CD4-positive, alpha-beta T cell treated with Interleukin-10 for 1 hour (primary cell): ENCODE results near the gene CD2BP2.

Source experiments
- DNase-seq: peaks from one replicate; pipeline ENCODE4 v3.0.0-alpha.2; 2020

Gene CD2BP2

DNA sequence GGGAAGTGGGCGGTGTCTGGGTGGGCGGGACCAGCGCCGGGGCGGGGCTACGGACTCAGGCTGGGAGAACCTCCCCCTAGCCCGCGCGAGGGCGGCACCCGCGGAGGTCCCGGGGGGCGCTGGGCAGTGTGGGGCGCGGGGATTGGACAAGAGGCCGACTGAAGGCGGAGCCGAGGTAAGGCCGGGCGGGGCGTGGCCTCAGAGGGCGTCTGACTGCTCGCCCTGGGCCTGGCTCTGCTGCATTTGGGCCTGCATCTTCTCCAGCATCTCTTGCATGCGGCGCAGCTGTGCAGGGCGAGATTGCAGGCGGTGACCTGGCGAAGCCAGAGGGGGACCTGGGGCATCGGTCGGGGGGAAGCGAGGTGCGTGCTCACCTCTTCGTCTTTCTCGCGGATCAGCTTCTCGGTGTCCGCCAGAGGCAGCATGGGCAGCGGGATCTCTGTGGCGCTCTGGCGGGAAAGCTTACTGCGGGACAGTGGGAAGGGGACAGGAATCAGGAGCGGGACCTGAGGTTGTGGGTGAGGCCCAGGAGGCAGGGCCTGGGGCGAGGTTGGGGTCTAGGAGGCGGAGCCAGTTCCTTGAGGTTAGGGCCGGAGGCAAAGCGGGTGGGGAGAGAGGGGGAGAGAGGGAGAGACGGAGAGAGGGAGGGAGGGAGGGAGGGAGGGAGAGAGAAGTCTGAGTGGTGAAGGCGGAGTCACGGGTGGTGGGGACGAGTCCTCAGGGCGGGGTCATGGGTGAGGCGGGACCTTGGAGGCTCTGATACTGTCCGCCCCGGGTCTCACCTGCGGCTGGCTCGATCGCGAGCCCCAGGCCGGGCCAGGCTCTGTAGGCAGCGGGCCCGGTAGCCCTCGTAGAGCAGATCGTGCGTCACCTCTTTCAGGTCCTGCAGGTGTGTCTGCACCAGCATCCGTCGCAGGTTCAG lies 23.4 kb upstream of the CD2BP2 start:
- DNase-seq: peak; percentile 99

DNA sequence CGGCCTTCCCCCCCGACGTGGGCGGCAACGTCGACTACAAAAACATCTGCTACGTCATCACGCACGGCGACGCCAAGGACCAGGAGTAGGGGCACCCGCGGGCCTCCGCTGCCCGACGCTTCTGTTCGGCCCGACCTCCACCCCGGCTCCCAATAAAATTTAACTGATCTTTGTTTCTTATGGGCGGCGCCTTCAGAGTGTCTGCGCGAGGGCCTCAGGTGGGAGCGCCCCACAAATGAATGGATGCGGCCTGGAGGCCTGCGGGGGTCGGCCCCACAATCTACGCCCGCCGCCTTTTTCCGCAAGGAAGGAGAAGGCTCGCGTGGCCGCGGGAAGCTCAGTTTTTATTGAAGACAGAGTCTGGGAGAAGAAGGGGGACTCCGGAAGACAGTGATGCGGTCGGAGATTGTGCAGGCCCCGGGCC lies 22.7 kb upstream of the CD2BP2 start:
- peak; percentile 91 for DNase-seq

DNA sequence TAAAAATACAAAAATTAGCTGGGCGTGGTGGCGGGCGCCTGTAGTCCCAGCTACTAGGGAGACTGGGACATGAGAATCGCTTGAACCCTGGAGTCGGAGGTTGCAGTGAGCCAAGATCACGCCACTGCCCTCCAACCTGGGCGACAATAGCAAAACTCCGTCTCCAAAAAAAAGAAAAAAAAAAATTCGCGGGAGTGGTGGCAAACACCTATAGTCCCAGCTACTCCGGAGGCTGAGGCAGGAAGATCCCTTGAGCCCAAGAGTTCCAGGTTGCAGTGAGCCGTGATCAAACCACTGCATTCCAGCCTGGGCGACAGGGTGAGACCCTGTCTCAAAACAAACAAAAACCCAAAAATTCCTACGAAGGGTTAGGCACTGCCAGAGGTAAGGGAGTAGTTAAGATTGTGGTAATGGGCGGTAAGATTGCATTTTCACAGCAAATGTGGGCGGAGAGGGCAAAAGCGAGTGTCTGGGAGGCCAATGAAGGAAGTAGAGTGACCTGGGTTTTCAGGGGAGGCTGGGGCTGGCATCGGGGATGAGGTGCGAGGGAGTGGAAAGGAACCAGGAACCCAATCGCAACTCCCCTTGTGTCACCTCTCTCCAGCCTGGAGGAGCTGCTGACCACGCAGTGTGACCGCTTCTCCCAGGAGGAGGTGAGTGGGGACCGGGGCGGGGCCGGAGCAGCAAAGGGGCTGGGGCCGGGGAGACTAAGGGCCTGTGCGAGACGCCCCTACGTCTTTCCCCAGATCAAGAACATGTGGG lies 22.1 kb upstream of the CD2BP2 start:
- no peak for DNase-seq

DNA sequence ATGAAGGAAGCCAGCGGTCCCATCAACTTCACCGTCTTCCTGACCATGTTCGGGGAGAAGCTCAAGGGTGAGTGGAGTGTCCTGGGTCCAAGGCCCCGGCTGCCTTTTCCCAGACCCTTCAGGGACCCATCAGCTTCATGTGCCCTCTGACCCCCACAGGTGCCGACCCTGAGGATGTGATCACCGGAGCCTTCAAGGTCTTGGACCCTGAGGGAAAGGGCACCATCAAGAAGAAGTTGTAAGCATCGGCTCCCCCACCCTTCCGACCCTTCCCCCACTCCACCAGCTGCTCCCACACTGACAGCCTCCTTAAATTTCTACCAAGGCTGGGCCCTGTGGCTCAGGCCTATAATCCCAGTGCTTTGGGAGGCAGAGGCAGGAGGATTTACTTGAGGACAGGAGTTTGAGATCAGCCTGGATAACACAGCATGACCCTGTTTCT lies 21.4 kb upstream of the CD2BP2 start:
- DNase-seq: no peak

DNA sequence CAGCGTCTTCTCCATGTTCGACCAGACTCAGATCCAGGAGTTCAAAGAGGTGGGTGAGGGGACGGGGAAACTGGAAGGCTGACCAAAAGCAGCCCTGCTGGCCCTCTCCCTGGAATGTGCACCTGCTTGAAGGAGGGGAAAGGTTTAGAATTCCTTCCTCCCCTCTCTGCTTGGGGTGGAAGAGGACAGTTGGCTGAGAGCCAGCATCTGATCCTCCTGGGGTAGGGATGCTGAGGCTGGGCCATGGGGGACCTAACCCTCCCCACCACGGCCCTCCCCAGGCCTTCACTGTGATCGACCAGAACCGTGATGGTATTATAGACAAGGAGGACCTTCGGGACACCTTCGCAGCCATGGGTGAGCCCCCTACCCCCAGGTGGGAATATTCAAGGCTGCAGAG lies 20.8 kb upstream of the CD2BP2 start:
- DNase-seq: no peak

DNA sequence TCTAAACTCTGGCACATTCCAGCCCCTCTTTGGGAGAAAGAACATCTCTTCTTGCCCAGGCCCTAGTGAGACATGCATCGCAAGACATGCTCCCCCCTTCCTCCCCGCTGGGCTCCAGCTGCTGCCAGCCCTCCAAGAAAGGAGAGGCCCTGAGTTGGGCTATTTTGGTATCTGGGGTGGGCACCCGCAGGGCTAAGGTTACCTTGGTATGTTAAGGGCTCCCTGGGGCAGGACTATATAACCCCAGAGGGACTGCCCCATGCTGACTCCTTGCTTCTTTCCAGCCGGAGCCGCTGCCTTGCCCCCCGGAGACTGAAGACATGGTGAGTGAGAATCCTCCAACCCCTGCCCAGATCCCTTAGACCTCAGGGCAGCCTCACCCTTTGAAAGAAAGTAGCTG lies 19.4 kb upstream of the CD2BP2 start, which contains the start of gene MYL11:
Gene MYL11 (plus strand): TSS at position 265 of the 400 bp plus-strand sequence. CDS start 56 bp downstream, at position 321.
- DNase-seq: no peak

DNA sequence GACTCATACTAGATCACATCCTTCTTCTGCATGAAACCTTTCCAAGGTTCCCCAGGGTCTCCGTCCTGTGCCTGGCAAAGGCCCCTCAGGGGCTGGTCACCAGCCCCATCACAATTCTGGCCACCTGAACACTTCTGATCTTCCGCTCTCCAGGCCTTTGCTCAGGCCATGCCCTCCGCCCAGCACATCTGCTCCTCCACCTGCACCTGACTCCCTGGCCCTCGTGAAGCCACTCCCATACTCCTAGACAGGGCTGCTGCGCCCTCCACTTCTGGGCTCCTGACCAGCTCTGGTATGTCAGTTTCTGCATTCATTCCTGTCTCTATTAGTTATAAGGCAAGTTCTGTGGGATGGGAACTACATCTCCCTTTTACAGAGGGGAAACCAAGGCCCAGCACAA lies 17.6 kb upstream of the CD2BP2 start:
- no peak for DNase-seq

DNA sequence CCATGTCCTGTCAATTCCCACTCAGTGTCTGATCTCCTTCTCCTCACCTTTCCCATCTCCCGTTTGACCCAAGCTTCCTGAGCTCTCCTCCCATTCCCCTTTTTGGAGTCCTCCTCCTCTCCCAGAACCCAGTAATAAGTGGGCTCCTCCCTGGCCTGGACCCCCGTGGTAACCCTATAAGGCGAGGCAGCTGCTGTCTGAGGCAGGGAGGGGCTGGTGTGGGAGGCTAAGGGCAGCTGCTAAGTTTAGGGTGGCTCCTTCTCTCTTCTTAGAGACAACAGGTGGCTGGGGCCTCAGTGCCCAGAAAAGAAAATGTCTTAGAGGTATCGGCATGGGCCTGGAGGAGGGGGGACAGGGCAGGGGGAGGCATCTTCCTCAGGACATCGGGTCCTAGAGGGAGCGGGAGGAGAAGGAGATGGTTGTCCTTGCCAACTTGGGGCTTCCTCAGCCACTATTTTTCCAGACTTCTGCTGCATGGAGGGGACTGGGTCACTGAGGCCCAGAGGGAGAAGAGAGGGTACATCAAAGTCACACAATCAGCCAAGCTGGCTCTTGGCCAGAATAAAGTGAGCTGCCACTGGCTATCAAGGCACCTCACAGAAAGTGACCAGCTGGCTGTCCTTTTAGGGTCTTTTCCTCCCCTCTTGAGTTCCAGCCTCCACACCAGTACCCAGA lies 17.1 kb upstream of the CD2BP2 start:
- DNase-seq: no peak

DNA sequence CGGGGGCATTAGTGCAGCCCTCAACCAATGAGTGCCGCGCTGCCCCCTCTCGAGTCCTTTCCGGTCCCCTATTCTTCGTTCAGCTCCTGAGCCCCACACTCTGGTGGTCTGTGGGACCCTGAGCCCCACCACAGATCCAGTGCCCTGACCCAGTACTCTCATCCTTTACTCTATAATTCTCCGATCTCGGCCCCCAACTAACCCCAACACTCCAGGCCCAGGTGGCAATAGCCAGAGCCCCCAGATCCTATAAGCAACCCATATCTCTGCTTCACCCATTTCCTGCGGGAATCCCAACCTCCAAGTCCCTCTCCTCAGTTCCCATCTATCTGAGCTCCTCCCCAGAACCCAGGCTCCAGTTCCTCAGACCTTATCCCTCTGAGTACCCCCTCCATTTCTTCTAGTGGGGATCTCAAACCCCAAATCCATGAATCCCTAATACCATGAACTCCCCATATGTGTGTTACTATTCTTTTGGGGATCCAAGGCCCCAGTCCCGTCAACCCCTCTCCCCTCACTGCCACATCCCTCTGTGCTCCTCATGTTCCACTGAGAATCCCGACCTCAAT lies 16.2 kb upstream of the CD2BP2 start:
- no peak for DNase-seq

DNA sequence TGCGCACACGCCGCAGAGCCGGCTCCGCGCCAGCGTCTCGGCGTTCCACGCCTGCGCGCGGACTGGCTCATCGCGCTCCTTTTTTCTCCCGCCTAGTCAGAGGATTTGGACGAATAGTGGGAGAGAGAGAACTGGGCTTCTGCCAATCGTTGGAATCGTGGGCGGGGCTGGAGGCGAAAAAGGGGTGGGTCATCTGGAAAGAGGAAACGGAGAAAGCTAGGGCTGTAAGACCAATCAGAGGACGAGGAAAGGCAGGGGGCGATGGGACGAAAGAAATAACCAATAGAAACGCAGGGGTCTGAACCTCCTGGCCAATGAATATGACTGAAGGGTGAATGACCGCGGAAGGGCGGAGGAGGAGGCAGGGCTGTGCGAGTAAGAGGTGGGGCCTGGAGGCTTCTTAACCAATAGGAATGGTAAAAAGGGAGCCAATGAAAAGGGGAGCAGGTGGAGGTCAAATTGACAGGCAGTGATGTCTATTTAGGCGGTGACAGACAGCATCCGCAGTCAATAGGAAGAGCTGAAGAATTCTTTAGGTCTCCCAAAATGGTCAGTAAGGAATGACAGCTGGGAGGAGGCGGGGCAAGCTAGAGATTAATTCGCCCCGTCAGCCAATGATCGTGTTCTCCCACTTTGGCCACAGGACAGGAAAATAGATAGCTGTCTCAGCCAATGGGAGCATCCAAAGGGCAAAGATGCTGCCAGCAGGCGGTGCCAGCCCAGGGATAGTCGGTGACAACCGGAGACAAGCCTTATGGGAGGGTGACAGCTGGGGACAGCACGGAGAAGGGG lies 15.5 kb upstream of the CD2BP2 start, which contains the start of gene TBC1D10B:
Gene TBC1D10B (minus strand): TSS at position 39 of the 792 bp plus-strand sequence. CDS start 311 bp downstream, outside the sequence.
- peak; percentile 100 for DNase-seq

DNA sequence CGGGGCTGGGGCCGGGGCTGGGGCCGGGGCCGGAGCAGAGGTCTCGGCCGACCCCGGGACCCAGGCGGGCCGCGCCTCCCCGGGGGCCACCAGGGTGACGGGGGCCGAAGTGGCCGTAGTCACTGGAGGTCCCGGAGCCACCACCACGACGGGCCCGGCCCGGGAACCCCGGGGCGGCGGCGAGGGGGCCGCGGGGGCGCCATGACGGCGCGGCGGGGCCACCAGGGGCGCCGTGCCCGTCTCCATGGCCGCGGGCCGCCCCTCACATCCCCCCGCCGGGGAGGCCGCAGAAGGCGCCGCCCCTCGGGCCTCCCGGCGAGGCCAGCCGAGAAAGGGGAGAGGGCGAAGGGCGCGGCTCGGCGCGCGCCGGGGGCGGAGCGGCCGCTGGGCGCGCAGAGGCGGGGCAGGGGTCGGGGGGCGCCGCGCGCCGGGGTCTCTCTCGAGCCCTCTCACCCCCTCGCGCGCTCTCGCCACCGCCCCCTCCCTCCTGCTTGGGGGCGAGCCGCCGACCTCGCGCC lies 14.9 kb upstream of the CD2BP2 start:
- DNase-seq: no peak

DNA sequence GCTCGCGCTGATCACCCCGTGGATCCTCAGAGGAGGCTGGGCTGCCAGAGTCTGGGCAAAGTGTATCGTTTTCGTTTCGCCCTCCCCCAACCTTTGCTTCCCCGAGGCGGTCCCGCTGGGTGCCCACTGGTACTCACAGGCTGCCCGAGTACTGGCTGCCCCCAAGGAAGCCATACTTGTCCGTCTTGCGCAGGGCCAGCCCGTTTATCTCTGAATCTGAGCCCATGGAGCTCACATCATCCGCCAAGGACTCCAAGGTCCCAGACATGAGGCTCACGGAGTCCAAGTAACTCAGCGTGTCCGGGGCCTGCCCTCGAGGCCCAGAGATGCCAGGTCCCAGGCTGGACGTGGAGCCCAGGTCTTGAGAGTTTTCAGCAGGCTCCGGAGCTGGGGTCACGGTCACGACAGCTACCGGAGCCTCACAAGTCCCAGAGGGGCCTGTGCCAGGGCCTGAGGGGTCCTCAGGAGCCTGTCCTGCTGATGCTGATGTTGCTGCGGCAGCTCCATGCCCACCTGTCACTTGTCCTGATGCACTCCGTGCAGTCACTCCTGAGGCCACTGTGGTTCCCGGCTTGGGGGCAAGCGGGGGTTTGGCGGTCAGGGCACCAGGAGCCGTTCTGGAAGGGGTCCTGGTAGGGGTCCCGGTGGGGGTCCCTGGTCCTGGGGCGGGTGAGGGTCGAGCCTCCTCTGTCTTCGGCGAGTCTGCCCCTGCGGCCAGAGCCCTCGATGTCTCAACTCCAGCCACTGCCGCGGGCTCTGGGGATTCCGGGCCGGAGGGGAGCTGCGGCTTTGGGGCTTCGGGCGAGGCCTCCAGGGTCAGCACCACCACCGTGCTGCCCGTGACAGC lies 14.2 kb upstream of the CD2BP2 start:
- no peak for DNase-seq

DNA sequence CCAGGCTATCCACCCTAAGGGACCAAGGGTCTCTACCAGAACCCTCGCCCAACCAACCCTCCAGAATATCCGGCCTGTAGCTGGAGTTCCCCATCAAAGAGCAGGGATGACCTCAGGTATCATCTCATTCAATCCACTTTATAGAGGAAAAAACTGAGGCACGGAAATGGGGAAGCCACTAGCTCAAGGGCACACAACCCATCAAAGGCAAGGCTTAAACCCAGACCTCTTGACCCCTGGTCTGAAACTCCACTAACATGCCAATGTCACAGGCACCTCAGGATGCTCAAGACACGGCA lies 13.6 kb upstream of the CD2BP2 start:
- no peak for DNase-seq

DNA sequence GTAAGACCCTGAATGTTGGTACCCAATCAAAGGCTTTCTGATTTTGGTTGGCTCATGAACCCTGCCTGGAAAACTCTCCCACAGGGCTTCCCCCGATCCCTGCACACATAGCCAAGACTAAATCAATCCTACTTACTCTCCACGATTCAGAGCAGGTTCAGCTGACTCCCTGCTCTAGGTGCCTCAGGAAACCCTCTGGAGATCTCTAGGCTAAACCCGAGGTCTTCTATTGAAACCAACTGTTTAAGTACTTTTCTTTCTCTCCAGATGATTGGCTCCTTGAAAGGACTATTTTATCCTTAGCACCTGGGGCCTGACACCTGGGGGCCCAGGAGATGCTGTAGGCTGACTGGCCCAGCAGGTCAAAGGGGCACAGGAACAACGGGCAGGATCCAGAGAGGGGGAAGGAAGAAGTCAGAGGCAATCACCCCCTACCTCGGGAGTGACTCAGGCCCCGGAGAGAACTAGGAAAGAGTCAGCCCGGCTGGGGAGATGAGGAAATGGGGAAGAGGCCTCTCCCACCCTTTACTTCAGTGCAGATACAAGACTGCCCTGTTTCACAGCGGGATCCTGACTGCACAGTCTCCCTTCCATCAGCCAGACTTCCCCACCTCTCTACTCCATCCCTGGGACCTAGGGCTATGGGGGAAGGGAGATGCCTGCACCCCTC lies 13.1 kb upstream of the CD2BP2 start:
- DNase-seq: no peak

DNA sequence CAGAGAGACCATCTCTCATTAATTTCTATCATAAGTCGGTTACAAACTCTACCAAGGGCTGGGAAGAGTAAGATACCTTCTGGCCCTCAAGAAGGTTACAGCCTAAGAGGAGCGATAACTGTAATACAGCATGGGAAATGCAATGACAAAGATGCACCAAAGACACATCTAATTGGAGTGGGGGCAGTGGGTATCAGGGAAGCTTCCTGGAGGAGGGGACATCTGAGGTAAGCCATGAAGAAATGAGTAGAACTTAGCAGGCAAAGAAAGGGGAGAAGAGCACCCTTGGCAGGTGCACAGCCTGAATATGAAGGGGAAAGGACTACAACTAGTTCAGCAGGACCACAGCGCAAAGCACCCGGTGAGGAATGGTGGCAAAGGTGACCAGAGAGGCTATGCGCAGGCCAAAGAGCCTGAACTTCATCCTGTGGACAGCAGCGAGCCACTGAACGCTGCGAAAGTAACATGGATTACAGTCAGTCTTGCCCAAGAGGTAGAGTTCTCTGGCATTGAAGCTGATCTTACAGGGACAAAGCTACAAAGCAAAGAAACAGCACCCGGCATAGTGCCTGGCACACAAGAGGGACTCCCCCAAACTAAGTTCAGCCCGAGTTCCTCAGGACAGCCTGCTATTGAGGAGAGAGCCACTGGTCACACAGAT lies 12.4 kb upstream of the CD2BP2 start:
- no peak for DNase-seq

DNA sequence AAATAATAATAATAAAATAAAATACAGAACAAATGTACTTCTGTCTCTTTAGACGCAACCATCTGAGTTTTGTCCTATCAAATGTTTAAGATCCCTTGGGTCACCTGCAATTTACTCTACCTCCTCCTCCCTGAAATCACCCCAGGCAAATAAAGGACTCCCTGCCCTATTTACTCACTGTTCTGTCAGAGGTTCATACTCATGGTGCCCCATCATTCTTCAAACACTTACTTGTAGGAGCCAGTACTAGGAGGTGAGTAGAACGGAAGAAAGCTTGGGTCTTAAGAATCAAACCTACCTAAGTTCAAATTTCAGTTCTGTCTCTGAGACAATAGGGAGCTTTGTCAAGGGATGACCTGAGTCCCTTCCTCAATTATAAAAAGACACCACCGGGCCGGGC lies 11.4 kb upstream of the CD2BP2 start:
- DNase-seq: no peak

DNA sequence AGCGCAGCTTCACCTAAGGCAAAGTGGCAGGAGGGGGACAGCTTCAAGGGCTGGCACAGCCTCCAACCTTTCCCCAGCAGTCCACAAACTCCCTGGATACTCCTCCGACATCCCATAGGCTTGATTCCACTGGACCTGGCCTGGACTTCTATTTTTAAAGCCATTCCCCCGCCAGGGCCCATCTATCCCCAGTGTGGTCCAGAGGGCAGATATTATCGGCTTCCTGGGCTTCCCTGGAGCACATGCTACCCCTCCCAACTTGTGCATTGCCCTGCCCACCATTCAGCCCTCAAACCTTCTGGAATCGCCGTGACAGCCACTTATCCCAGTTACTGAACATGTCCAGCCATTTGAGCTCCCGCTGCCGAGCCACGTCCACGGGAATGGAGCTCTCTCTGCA lies 10.1 kb upstream of the CD2BP2 start:
- DNase-seq: no peak

DNA sequence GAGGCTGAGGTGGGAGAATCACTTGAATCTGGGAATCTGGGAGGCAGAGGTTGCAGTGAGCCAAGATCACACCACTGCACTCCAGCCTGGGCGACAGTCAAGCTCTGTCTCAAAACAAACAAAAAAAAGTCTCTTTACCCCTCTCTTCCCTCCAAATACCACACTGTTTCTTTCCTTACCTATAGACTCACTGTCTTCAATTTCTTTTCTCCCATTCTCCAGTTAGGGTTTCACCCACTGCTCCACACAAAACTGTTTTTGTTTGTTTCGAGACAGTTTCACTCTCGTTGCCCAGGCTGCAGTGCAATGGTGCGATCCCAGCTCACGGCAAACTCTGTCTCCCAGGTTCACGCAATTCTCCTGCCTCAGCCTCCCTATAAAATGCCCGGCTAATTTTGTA lies 6.1 kb upstream of the CD2BP2 start:
- no peak for DNase-seq

DNA sequence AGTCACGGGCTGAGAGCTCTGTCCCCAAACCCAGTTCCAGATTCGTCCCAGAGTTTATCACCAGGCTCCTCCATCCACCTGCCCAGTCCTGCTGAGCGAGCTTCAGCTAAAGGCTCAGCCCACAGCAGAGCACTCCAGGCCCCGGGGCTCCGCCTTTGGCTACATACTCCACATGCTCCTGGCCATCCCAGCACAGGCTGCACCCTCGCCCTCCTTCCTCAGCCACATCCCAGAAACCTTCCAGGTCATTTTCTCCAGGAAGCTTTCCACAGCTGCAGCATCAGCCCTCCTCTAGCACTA lies 4.7 kb upstream of the CD2BP2 start:
- DNase-seq: no peak
